Measurements from ENCODE around the gene CD37. TPM values are rescaled to one million over a fixed set of nuclear protein-coding genes. Genes with fewer than 3 reads are reported as not detected.

CD37 gene
- total RNA-seq, 1 experiment from 2014 or later: 0.76 TPM

DNA sequence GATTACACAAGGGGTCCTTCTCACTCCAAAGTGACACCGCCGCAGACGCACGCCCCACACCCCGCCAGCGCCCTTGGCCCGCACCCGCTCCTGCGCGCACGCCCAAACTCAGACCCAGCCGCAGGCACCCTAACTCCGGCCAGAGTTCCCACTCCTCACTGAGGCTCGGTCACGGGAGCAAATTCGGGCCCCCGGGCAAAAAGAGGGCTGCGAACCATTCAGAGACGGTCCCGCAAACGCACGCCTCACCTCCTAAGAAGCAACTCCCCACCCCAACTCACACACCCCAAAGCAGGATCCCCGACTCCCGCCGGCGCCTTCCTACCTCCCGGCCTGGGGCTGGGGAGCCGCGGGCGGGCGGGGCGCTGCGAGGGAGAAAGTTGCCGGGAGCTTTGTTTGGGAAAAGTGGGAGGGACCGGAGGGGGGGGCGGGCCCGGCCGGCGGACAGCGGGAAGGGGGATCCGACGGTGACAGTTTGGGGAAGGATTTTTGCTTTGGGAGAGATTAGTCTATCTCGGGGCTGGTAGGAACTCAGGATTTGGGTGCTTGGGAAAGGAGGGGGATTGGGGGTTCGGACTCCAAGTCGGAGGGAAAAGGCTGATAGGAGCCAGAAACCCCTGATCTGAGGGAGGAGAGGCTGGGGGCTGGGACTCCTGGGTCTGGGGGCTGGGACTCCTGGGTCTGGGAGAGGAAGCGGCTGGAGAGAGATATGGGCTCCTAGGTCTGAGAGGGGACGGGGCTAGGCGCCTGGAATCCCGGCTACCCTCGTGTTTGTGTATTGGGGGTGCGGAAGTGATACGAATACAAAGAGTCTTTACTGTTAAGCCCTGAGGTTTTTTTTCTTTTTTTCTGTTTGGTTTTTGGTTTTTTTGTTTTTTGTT, 27.1 kb downstream of the CD37 start, which contains the start of gene TEAD2:
TSS of gene TEAD2 (minus strand) at position 369 of the 881 bp plus-strand sequence. CDS start 2,341 bp downstream, outside the sequence.
- BruUV-seq (replicated peaks): TSS peak; percentile 72
- RAD21 ChIA-PET (ENCODE audit: low non-redundant PET in 1 of 2, low total read pairs in 2 of 2, uncharacterized antibody in 2 of 2, unreplicated experiment in 2 of 2): interaction anchor here in 1 of 2 experiments (0.7 kb wide), 2 partner anchors 63 to 279 kb away, joined by 7 to 8 read pairs; no protein-coding TSS in a partner anchor
- peak; percentile 55; the same call in 1 of the 2 replicates for TF ChIP-seq POLR2AphosphoS5 (IDR thresholded peaks at IDR 0.05; ENCODE audit: low read depth, low read length)
- TF ChIP-seq JUND (IDR thresholded peaks at IDR 0.05): no peak
- TF ChIP-seq, protein P1, sequence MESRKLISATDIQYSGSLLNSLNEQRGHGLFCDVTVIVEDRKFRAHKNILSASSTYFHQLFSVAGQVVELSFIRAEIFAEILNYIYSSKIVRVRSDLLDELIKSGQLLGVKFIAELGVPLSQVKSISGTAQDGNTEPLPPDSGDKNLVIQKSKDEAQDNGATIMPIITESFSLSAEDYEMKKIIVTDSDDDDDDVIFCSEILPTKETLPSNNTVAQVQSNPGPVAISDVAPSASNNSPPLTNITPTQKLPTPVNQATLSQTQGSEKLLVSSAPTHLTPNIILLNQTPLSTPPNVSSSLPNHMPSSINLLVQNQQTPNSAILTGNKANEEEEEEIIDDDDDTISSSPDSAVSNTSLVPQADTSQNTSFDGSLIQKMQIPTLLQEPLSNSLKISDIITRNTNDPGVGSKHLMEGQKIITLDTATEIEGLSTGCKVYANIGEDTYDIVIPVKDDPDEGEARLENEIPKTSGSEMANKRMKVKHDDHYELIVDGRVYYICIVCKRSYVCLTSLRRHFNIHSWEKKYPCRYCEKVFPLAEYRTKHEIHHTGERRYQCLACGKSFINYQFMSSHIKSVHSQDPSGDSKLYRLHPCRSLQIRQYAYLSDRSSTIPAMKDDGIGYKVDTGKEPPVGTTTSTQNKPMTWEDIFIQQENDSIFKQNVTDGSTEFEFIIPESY (IDR thresholded peaks at IDR 0.05; ENCODE audit: extremely low read depth, insufficient replicate concordance, low read length): no peak
- no peak for TF ChIP-seq EZH2phosphoT487 (IDR thresholded peaks at IDR 0.05; ENCODE audit: borderline replicate concordance)
- TF ChIP-seq FOSL1 (IDR thresholded peaks at IDR 0.05; ENCODE audit: low read depth): no peak
- TF ChIP-seq, protein P2, sequence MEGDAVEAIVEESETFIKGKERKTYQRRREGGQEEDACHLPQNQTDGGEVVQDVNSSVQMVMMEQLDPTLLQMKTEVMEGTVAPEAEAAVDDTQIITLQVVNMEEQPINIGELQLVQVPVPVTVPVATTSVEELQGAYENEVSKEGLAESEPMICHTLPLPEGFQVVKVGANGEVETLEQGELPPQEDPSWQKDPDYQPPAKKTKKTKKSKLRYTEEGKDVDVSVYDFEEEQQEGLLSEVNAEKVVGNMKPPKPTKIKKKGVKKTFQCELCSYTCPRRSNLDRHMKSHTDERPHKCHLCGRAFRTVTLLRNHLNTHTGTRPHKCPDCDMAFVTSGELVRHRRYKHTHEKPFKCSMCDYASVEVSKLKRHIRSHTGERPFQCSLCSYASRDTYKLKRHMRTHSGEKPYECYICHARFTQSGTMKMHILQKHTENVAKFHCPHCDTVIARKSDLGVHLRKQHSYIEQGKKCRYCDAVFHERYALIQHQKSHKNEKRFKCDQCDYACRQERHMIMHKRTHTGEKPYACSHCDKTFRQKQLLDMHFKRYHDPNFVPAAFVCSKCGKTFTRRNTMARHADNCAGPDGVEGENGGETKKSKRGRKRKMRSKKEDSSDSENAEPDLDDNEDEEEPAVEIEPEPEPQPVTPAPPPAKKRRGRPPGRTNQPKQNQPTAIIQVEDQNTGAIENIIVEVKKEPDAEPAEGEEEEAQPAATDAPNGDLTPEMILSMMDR (IDR thresholded peaks at IDR 0.05 in 2 of 3, conservative IDR thresholded peaks at IDR 0.05 in 1 of 3; ENCODE audit: borderline replicate concordance in 1 of 3, insufficient read depth in 1 of 3, low read depth in 2 of 3, low read length in 2 of 3): no peak
- TF ChIP-seq RAD21 (IDR thresholded peaks at IDR 0.05; ENCODE audit: low read depth): no peak
- TF ChIP-seq CEBPB (IDR thresholded peaks at IDR 0.05; ENCODE audit: low read depth): no peak
- TF ChIP-seq ZFX (IDR thresholded peaks at IDR 0.05): peak; percentile 39; the same call in 1 of the 2 replicates
- TF ChIP-seq POLR2A (IDR thresholded peaks at IDR 0.05; ENCODE audit: borderline replicate concordance, extremely low read depth, insufficient read depth, insufficient read length): no peak
- TF ChIP-seq, protein P3, sequence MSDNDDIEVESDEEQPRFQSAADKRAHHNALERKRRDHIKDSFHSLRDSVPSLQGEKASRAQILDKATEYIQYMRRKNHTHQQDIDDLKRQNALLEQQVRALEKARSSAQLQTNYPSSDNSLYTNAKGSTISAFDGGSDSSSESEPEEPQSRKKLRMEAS (IDR thresholded peaks at IDR 0.05): no peak
- no peak for TF ChIP-seq EGR1 (IDR thresholded peaks at IDR 0.05; ENCODE audit: low read depth)
- TF ChIP-seq SRF (IDR thresholded peaks at IDR 0.05; ENCODE audit: low read depth): no peak
- no peak for TF ChIP-seq ATF3 (IDR thresholded peaks at IDR 0.05)
- no peak for TF ChIP-seq ELF1 (IDR thresholded peaks at IDR 0.05; ENCODE audit: borderline replicate concordance, low read depth)
- peak; percentile 12; the same call in 1 of the 2 replicates for TF ChIP-seq SP1 (IDR thresholded peaks at IDR 0.05; ENCODE audit: low read depth)
- peak; percentile 10 for TF ChIP-seq YY1 (IDR thresholded peaks at IDR 0.05; ENCODE audit: extremely low read depth, insufficient replicate concordance, low read depth, low read length)

More for the DNA sequence above, 27.1 kb downstream of the CD37 start, which contains the start of gene TEAD2:
- intact Hi-C loops (cut with micrococcal nuclease): no loop called here
- no peaks in the 10 kb centered on the region for H3K9me2 ChIP-seq (ENCODE audit: insufficient read depth)
- H2AFZ ChIP-seq (ENCODE audit: low read depth, low read length, poor library complexity, severe bottlenecking): peak within 1 kb of the TSS; percentile 29
- peaks cover 4% of the 10 kb centered on the region; the same call in 1 of the 2 replicates for H3K79me2 ChIP-seq (ENCODE audit: insufficient read depth, low read length)
- DNase-seq (ENCODE audit: low read depth, low spot score) (no peak), ATAC-seq (peak; percentile 13; the same call in 1 of the 2 replicates)
- no peaks in the 10 kb centered on the region for H3K27me3 ChIP-seq (ENCODE audit: insufficient read depth, low read length)
- peak within 1 kb of the TSS; percentile 93 for H3K4me3 ChIP-seq (replicated peaks in 1 of 2; ENCODE audit: low read depth in 1 of 2, low read length in 2 of 2)
- CTCF ChIA-PET: interaction anchor here (0.6 to 1.1 kb wide), 5 partner anchors 20 to 211 kb away, joined by 3 to 5 read pairs (median 4); no protein-coding TSS in a partner anchor
- H3K4me1 ChIP-seq (ENCODE audit: control insufficient read depth in 1 of 2, insufficient read depth in 2 of 2, low read length in 2 of 2): peaks cover 10 to 27% of the 10 kb centered on the region in 2 experiments
- peak within 1 kb of the TSS; percentile 100 for H3K4me2 ChIP-seq (ENCODE audit: low read length)
- H3K27ac ChIP-seq (ENCODE audit: low read depth, low read length): peak within 1 kb of the TSS; percentile 94
- POLR2A ChIA-PET: interaction anchor here (0.5 to 1.7 kb wide), 5 partner anchors 91 to 520 kb away, joined by 3 to 14 read pairs (median 4); partner anchors contain the start of genes ALDH16A1 and RRAS
- no peaks in the 10 kb centered on the region for H4K20me1 ChIP-seq (ENCODE audit: insufficient read depth)
- peak within 1 kb of the TSS; percentile 97 for H3K9ac ChIP-seq (ENCODE audit: low read length)
- peaks cover 6 to 9% of the 10 kb centered on the region in 2 experiments for H3K36me3 ChIP-seq (ENCODE audit: control insufficient read depth in 1 of 2, insufficient read depth in 2 of 2, low read length in 2 of 2)
- H3K9me3 ChIP-seq (ENCODE audit: control insufficient read depth in 1 of 2, insufficient read depth in 1 of 2, low read depth in 1 of 2, low read length in 2 of 2): no peaks in the 10 kb centered on the region
